A549 (cell line): ENCODE data around the gene FSTL4. TPM values are rescaled to one million over a fixed set of nuclear protein-coding genes. Genes with fewer than 3 reads are reported as not detected.
A peak's percentile ranks its signal among the peaks of the same experiment; 100 is the strongest.

Experiments
- ATAC-seq, 2 experiments: fragments of 200-7000 bp in 1 of 2; fragments of >200 bp in 1 of 2; cut with Nextera tagmentation in 1 of 2; cut with Tn5 transposase in 1 of 2; 3 replicates each; pipeline versions ENCODE4 v1.8.0 to v1.9.1; 2018 to 2020; ENCODE audit warnings: mild to moderate bottlenecking in 1 of 2, moderate library complexity in 1 of 2
- CTCF ChIA-PET: fragments of 300-600 bp; sonication (Branson Sonifier 250); formaldehyde crosslinking; extraction: SDS; loops from one replicate; lab custom pipeline; 2021; ENCODE audit warnings: antibody characterized with exemption, inconsistent platforms; lab: Yijun Ruan, JAX
- POLR2A ChIA-PET: fragments of 350-600 bp; formaldehyde crosslinking; extraction: SDS; loops from one replicate; lab custom pipeline; 2021; ENCODE audit warnings: antibody characterized with exemption, inconsistent platforms; lab: Yijun Ruan, JAX
- DNase-seq, 2 experiments: peaks; one replicate each; pipeline versions ENCODE4 v3.0.0 to v3.0.0-alpha.2; 2011 to 2016; ENCODE audit warnings: low read depth in 1 of 2, low spot score in 1 of 2
- FAIRE-seq: peaks from 2 replicates; lab custom pipeline; 2011; peaks lifted over from hg19 to GRCh38; lab: Jason Lieb, UNC
- H3K27ac ChIP-seq, 2 experiments: fragments of >200 bp; sonication (Bioruptor Twin); formaldehyde crosslinking; 3 replicates each; pipeline ENCODE4 v1.5.1; 2016 to 2017
- H3K4me1 ChIP-seq: fragments of >200 bp; sonication (Bioruptor Twin); formaldehyde crosslinking; 3 replicates; pipeline ENCODE4 v1.6.1; 2016
- H3K4me2 ChIP-seq: fragments of >200 bp; sonication (Bioruptor Twin); formaldehyde crosslinking; 3 replicates; pipeline ENCODE4 v1.6.1; 2016
- H3K4me3 ChIP-seq: fragments of >200 bp; sonication (Bioruptor Twin); formaldehyde crosslinking; 3 replicates; pipeline ENCODE4 v1.5.1; 2016
- H3K9me3 ChIP-seq: fragments of >200 bp; sonication (Bioruptor Twin); formaldehyde crosslinking; 3 replicates; pipeline ENCODE4 v1.6.1; 2016
- BCL3 ChIP-seq: fragments of >200 bp; sonication (Bioruptor Twin); formaldehyde crosslinking; IDR thresholded peaks from 3 replicates; pipeline ENCODE4 v1.6.1; 2016
- CBX2 ChIP-seq: fragments of 200-600 bp; sonication (generic); IDR thresholded peaks from 2 replicates; pipeline ENCODE4 v1.6.1; 2016; ENCODE audit warnings: low read depth, mild to moderate bottlenecking, borderline replicate concordance
- CBX8 ChIP-seq: fragments of 200-600 bp; sonication (generic); IDR thresholded peaks from 2 replicates; pipeline ENCODE4 v1.6.1; 2016
- CHD2 ChIP-seq: fragments of 150-350 bp; IDR thresholded peaks from 2 replicates; pipeline ENCODE4 v1.6.1; 2014; ENCODE audit warnings: low read length; ENCODE audit not compliant: partially characterized antibody
- CHD4 ChIP-seq: fragments of 200-600 bp; sonication (generic); IDR thresholded peaks from 2 replicates; pipeline ENCODE4 v1.6.1; 2016; ENCODE audit warnings: antibody characterized with exemption, mild to moderate bottlenecking, borderline replicate concordance
- EHF ChIP-seq: fragments of 250-450 bp; sonication (Bioruptor Pico); IDR thresholded peaks from 2 replicates; pipeline ENCODE4 v1.5.0; 2020; ENCODE audit warnings: mild to moderate bottlenecking
- EHMT2 ChIP-seq: fragments of 200-600 bp; sonication (generic); IDR thresholded peaks from 2 replicates; pipeline ENCODE4 v1.6.1; 2016; ENCODE audit warnings: antibody characterized with exemption, low read depth, mild to moderate bottlenecking, moderate library complexity
- GATA3 ChIP-seq: IDR thresholded peaks from 2 replicates; pipeline ENCODE4 v1.6.1; 2012; ENCODE audit warnings: borderline replicate concordance
- HEYL ChIP-seq: fragments of 250-450 bp; sonication (Bioruptor Pico); IDR thresholded peaks from 2 replicates; pipeline ENCODE4 v1.8.0; 2021; ENCODE audit warnings: mild to moderate bottlenecking, moderate library complexity
- HMGXB4 ChIP-seq: fragments of 250-450 bp; sonication (Bioruptor Pico); IDR thresholded peaks from 2 replicates; pipeline ENCODE4 v1.5.0; 2021; ENCODE audit warnings: mild to moderate bottlenecking, moderate library complexity, borderline replicate concordance
- JUNB ChIP-seq: fragments of >200 bp; sonication (Bioruptor Twin); formaldehyde crosslinking; IDR thresholded peaks from 2 replicates; pipeline ENCODE4 v1.6.1; 2016
- KDM1A ChIP-seq: fragments of 200-600 bp; sonication (generic); IDR thresholded peaks from 2 replicates; pipeline ENCODE4 v1.6.1; 2016; ENCODE audit warnings: low read depth, mild to moderate bottlenecking
- KDM5A ChIP-seq: fragments of 200-600 bp; sonication (generic); IDR thresholded peaks from 2 replicates; pipeline ENCODE4 v1.6.1; 2016; ENCODE audit warnings: antibody characterized with exemption, mild to moderate bottlenecking
- MAFK ChIP-seq: fragments of 450-650 bp; IDR thresholded peaks from 2 replicates; pipeline ENCODE4 v1.6.1; 2014; ENCODE audit not compliant: partially characterized antibody
- MYC ChIP-seq: IDR thresholded peaks from 2 replicates; pipeline ENCODE4 v1.6.1; 2012; ENCODE audit warnings: mild to moderate bottlenecking, inconsistent platforms, low read length, improper control_type of control experiment, borderline replicate concordance
- NFE2L2 ChIP-seq: fragments of 150-350 bp; conservative IDR thresholded peaks from 2 replicates; pipeline ENCODE4 v1.6.1; 2014; ENCODE audit warnings: low read length
- PHF8 ChIP-seq: fragments of 200-600 bp; sonication (generic); IDR thresholded peaks from 2 replicates; pipeline ENCODE4 v1.6.1; 2016; ENCODE audit warnings: low read depth, mild to moderate bottlenecking, antibody characterized with exemption, moderate library complexity, borderline replicate concordance
- POLR2A ChIP-seq: IDR thresholded peaks from 2 replicates; pipeline ENCODE4 v1.6.1; 2012; ENCODE audit warnings: mild to moderate bottlenecking, low read length
- POLR2AphosphoS2 ChIP-seq: conservative IDR thresholded peaks from 2 replicates; pipeline ENCODE4 v1.6.1; 2012; ENCODE audit warnings: low read length, improper control_type of control experiment, inconsistent platforms
- RAD21 ChIP-seq, 2 experiments: fragments of >200 bp in 1 of 2; sonication (Bioruptor Twin) in 1 of 2; formaldehyde crosslinking in 1 of 2; IDR thresholded peaks in 1 of 2; conservative IDR thresholded peaks in 1 of 2; 2 replicates in 1 of 2; 3 replicates in 1 of 2; pipeline ENCODE4 v1.6.1; 2012 to 2018; ENCODE audit warnings: inconsistent platforms in 1 of 2
- RARB ChIP-seq: fragments of 250-450 bp; sonication (Bioruptor Pico); IDR thresholded peaks from 2 replicates; pipeline ENCODE4 v1.8.0; 2021; ENCODE audit warnings: mild to moderate bottlenecking, moderate library complexity
- RCOR1 ChIP-seq: fragments of 150-350 bp; IDR thresholded peaks from 2 replicates; pipeline ENCODE4 v1.6.1; 2014; ENCODE audit warnings: antibody characterized with exemption, low read length, low read depth
- RNF2 ChIP-seq: fragments of 200-600 bp; sonication (generic); IDR thresholded peaks from 2 replicates; pipeline ENCODE4 v1.6.1; 2016; ENCODE audit warnings: low read depth, mild to moderate bottlenecking, antibody characterized with exemption, moderate library complexity, borderline replicate concordance
- SREBF2 ChIP-seq: fragments of 450-650 bp; IDR thresholded peaks from 2 replicates; pipeline ENCODE4 v1.6.1; 2014; ENCODE audit warnings: mild to moderate bottlenecking, moderate library complexity
- ZC3H11A ChIP-seq: fragments of 450-650 bp; IDR thresholded peaks from 2 replicates; pipeline ENCODE4 v1.6.1; 2014; ENCODE audit warnings: antibody characterized with exemption, mild to moderate bottlenecking
- ZFP36 ChIP-seq: fragments of 450-650 bp; IDR thresholded peaks from 2 replicates; pipeline ENCODE4 v1.6.1; 2014; ENCODE audit warnings: borderline replicate concordance; ENCODE audit not compliant: partially characterized antibody
- WGBS: methylation state at CpG from one replicate; pipeline ENCODE4 v1.1.6; 2017; ENCODE audit errors: missing lambda C conversion rate; 5-methylcytosine and 5-hydroxymethylcytosine counted together
- polyA plus RNA-seq, 4 experiments: library from polyadenylated mRNA; depleted of rRNA in 3 of 4; stranded (reverse); fragments of >200 nt; fragmentation: RNase III in 1 of 4; extraction: RNeasy Plus Mini Kit Qiagen cat#74134 plus additional on column Dnase treatment in 1 of 4; gene quantifications; 2 replicates in 3 of 4; 3 replicates in 1 of 4; pipeline ENCODE4 v1.2.3, GENCODE V29; 2011 to 2017
- TF ChIP-seq, protein P1 (sequence below): fragments of >200 bp; sonication (Bioruptor Twin); formaldehyde crosslinking; IDR thresholded peaks from 3 replicates; pipeline ENCODE4 v1.5.1; 2016
- TF ChIP-seq, protein P2 (sequence below): IDR thresholded peaks from 2 replicates; pipeline ENCODE4 v1.6.1; 2012; ENCODE audit warnings: low read depth, borderline replicate concordance

The FSTL4 gene
- polyA plus RNA-seq, 2 of the 4 experiments (the other 2 are of a cell fraction): 1.6 to 1.8 TPM

DNA sequence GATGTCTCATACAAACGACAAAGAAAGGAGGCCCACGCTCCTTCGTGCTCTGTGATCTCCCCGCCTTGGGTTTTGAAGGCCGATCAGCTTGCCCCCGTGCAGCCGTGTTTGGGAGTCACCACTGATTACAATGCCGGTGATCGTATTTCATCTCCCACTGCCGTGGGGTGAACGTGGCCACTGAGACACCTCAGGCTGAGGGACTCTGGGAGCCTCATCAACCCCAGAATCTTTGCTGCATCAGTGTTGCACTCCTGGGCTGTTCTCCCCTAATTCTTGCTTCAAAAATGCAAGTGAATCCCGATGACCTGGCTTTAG, 366.3 kb downstream of the FSTL4 start (continued):
- TF ChIP-seq, protein P1, sequence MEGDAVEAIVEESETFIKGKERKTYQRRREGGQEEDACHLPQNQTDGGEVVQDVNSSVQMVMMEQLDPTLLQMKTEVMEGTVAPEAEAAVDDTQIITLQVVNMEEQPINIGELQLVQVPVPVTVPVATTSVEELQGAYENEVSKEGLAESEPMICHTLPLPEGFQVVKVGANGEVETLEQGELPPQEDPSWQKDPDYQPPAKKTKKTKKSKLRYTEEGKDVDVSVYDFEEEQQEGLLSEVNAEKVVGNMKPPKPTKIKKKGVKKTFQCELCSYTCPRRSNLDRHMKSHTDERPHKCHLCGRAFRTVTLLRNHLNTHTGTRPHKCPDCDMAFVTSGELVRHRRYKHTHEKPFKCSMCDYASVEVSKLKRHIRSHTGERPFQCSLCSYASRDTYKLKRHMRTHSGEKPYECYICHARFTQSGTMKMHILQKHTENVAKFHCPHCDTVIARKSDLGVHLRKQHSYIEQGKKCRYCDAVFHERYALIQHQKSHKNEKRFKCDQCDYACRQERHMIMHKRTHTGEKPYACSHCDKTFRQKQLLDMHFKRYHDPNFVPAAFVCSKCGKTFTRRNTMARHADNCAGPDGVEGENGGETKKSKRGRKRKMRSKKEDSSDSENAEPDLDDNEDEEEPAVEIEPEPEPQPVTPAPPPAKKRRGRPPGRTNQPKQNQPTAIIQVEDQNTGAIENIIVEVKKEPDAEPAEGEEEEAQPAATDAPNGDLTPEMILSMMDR: no peak
- TF ChIP-seq HEYL (CRISPR knock-in tag) (no peak), NFE2L2 (no peak), HMGXB4 (CRISPR knock-in tag) (no peak), CBX2 (no peak), EHF (no peak), SREBF2 (no peak), BCL3 (no peak), KDM1A (no peak)
- TF ChIP-seq, protein P2, sequence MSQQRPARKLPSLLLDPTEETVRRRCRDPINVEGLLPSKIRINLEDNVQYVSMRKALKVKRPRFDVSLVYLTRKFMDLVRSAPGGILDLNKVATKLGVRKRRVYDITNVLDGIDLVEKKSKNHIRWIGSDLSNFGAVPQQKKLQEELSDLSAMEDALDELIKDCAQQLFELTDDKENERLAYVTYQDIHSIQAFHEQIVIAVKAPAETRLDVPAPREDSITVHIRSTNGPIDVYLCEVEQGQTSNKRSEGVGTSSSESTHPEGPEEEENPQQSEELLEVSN: no peak

GRCh38 chr5:133245191-133246052, 366.9 kb downstream of the FSTL4 start:
- Histone ChIP-seq H3K4me1 (peaks cover 81% of the 10 kb centered on the region), H3K4me3 (no peak overlapping the region), H3K9me3 (no peaks in the 10 kb centered on the region), H3K4me2 (peak overlapping the region; percentile 87), H3K27ac (peak overlapping the region; percentile 89 to 94)
- POLR2A ChIA-PET: interaction anchor here (0.7 to 1.8 kb wide), 4 partner anchors 18 to 135 kb away, joined by 3 to 6 read pairs (median 4); no protein-coding TSS in a partner anchor
- peak; percentile 95 to 98 for DNase-seq
- peak; percentile 98 for FAIRE-seq
- WGBS: 2% methylated on average over 11 of the region's 11 CpGs
- peak; percentile 83 to 87 for ATAC-seq
- CTCF ChIA-PET: interaction anchor here (0.7 to 13.4 kb wide), 6 partner anchors 12 to 130 kb away, joined by 3 to 302 read pairs (median 5); no protein-coding TSS in a partner anchor
- TF ChIP-seq BCL3 (peak; percentile 81), JUNB (peak; percentile 99), ZFP36 (no peak), ZC3H11A (no peak), NFE2L2 (no peak), CBX8 (no peak), EHF (no peak), POLR2AphosphoS2 (no peak), RARB (CRISPR knock-in tag) (no peak), CHD4 (no peak), PHF8 (no peak), RNF2 (no peak), RCOR1 (0 out of 2 replicates have a peak, but pooled peaks have one; percentile 58), MAFK (peak; percentile 28), RAD21 (conservative IDR thresholded peaks at IDR 0.05 in 1 of 2, IDR thresholded peaks at IDR 0.05 in 1 of 2) (peak in 1 of 2 experiments; percentile 8; a peak in 3 of 5 replicates), POLR2A (no peak), CHD2 (no peak), GATA3 (peak; percentile 92), HEYL (CRISPR knock-in tag) (no peak), MYC (peak; percentile 54; the same call in 1 of the 2 replicates), KDM5A (no peak), EHMT2 (no peak)
- TF ChIP-seq, protein P1: no peak
